GOT3 (cell line): ENCODE measurements around the gene EXOSC2.

Experiments used
- DNase-seq: peaks from one replicate; lab custom pipeline; 2025; ENCODE audit warnings: mixed read lengths; lab: John Stamatoyannopoulos, UW

Gene EXOSC2

GRCh38 chr9:130696996-130697395, 3.4 kb downstream of the EXOSC2 start:
- no peak for DNase-seq

GRCh38 chr9:130698514-130698913, 4.9 kb downstream of the EXOSC2 start:
- no peak for DNase-seq

GRCh38 chr9:130699047-130699446, 5.5 kb downstream of the EXOSC2 start:
- no peak for DNase-seq

GRCh38 chr9:130701059-130702022, 7.8 kb downstream of the EXOSC2 start:
- no peak for DNase-seq

- no peak for DNase-seq
These were observed 9.9 kb downstream of the EXOSC2 start for GRCh38 chr9:130703501-130703900.

GRCh38 chr9:130707225-130707976, 13.8 kb downstream of the EXOSC2 start:
- DNase-seq: no peak

GRCh38 chr9:130710822-130711352, 17.3 kb downstream of the EXOSC2 start:
- no peak for DNase-seq

GRCh38 chr9:130711469-130711868, 17.9 kb downstream of the EXOSC2 start:
- DNase-seq: no peak

- DNase-seq: peak; percentile 91
These were observed 19.1 kb downstream of the EXOSC2 start for GRCh38 chr9:130712564-130713285.

- DNase-seq: no peak
These were observed 19.8 kb downstream of the EXOSC2 start for GRCh38 chr9:130713286-130713960.

- no peak for DNase-seq
These were observed 21.1 kb downstream of the EXOSC2 start for GRCh38 chr9:130714586-130715110.

- DNase-seq: no peak
These were observed 21.7 kb downstream of the EXOSC2 start for GRCh38 chr9:130715270-130715669.

- no peak for DNase-seq
These were observed 25.0 kb downstream of the EXOSC2 start for GRCh38 chr9:130718562-130718961.

GRCh38 chr9:130720762-130721161, 27.2 kb downstream of the EXOSC2 start:
- DNase-seq: no peak

GRCh38 chr9:130728721-130729120, 35.1 kb downstream of the EXOSC2 start:
- no peak for DNase-seq

GRCh38 chr9:130729145-130729544, 35.6 kb downstream of the EXOSC2 start:
- DNase-seq: no peak

- no peak for DNase-seq
These were observed 37.8 kb downstream of the EXOSC2 start for GRCh38 chr9:130731355-130731754.

- no peak for DNase-seq
These were observed 38.6 kb downstream of the EXOSC2 start for GRCh38 chr9:130732136-130732535.

GRCh38 chr9:130732793-130733221, 39.2 kb downstream of the EXOSC2 start:
- DNase-seq: no peak

GRCh38 chr9:130735566-130735965, 42.0 kb downstream of the EXOSC2 start:
- no peak for DNase-seq

GRCh38 chr9:130736834-130737233, 43.3 kb downstream of the EXOSC2 start:
- no peak for DNase-seq
